ENCODE data around the gene EFEMP1.

GRCh38 chr2:55827855-55828254 is 95.7 kb downstream of the EFEMP1 start:
- TF ChIP-seq CTCF (conservative IDR thresholded peaks at IDR 0.05; ENCODE audit: low read length) (no peak), EZH2phosphoT487 (IDR thresholded peaks at IDR 0.05; ENCODE audit: borderline replicate concordance, low read depth, low read length) (no peak)
